Mammary epithelial cell (primary cell): ENCODE data around the gene TIAM2.

ENCODE experiments used
- CTCF ChIP-seq, 2 donors: IDR thresholded peaks in 1 of 2; conservative IDR thresholded peaks in 1 of 2; 2 replicates each; pipeline ENCODE4 v1.5.1; 2011 to 2012; ENCODE audit warnings: inconsistent platforms in 2 of 2, low read length in 2 of 2, mild to moderate bottlenecking in 2 of 2, control low read depth in 1 of 2, low read depth in 1 of 2; ENCODE audit not compliant: insufficient read depth in 1 of 2; ENCODE audit errors: extremely low read depth in 1 of 2
- EZH2 ChIP-seq: IDR thresholded peaks from 2 replicates; pipeline ENCODE4 v1.6.1; 2012; ENCODE audit warnings: low read length, inconsistent platforms, borderline replicate concordance

GRCh38 chr6:155088856-155089255 lies 93.7 kb downstream of the TIAM2 start:
- TF ChIP-seq CTCF (conservative IDR thresholded peaks at IDR 0.05 in 1 of 2, IDR thresholded peaks at IDR 0.05 in 1 of 2; ENCODE audit: extremely low read depth in 1 of 2, insufficient read depth in 1 of 2, low read depth in 1 of 2, low read length in 2 of 2) (no peak), EZH2 (no peak)
